ENCODE data around the gene BABAM2. TPM values are rescaled to one million over a fixed set of nuclear protein-coding genes. Genes with fewer than 3 reads are reported as not detected.

Gene BABAM2
- total and polyA plus RNA-seq, 2 experiments from 2014 or later, result 35.2 to 46.1 TPM

GRCh38 chr2:28283861-28284260 lies 393.3 kb downstream of the BABAM2 start:
- H3K4me3 ChIP-seq, result no peak overlapping the region
- H4K20me1 ChIP-seq (ENCODE audit: insufficient read depth), result no peaks in the 10 kb centered on the region
- no peaks in the 10 kb centered on the region for H3K9me2 ChIP-seq (ENCODE audit: insufficient read depth)
- no peaks in the 10 kb centered on the region for H3K36me3 ChIP-seq (ENCODE audit: low read depth)
- in situ Hi-C loops (cut with MboI), result no loop called here
- H3K27me3 ChIP-seq (replicated peaks; ENCODE audit: insufficient read depth), result no peaks in the 10 kb centered on the region
- H3F3A ChIP-seq (ENCODE audit: insufficient read depth), result peaks cover 19% of the 10 kb centered on the region
- H2AFZ ChIP-seq, result no peak overlapping the region
- H3K27ac ChIP-seq, result no peak overlapping the region
- H3K4me2 ChIP-seq (ENCODE audit: unreplicated experiment), result no peak overlapping the region
- H3K9ac ChIP-seq, result no peak overlapping the region
- 81 to 88% methylated on average over 1 of the region's 1 CpG for WGBS, 2 experiments (ENCODE audit: low coverage in 1 of 2, low lambda C conversion rate in 2 of 2, missing lambda C conversion rate in 2 of 2)
- no peaks in the 10 kb centered on the region for H3K9me3 ChIP-seq (ENCODE audit: low read depth)
- H3K79me2 ChIP-seq (ENCODE audit: insufficient read depth), result no peaks in the 10 kb centered on the region
- peaks cover 14% of the 10 kb centered on the region for H3K4me1 ChIP-seq (ENCODE audit: insufficient read depth)
- TF ChIP-seq EZH2phosphoT487 (IDR thresholded peaks at IDR 0.05; ENCODE audit: insufficient read depth, low read depth), result no peak
- no peak for TF ChIP-seq EZH2 (IDR thresholded peaks at IDR 0.05; ENCODE audit: insufficient read depth, poor library complexity, severe bottlenecking)
- no peak for DNase-seq

GRCh38 chr2:28286678-28287077 lies 396.1 kb downstream of the BABAM2 start:
- WGBS, 2 experiments (ENCODE audit: low coverage in 1 of 2, low lambda C conversion rate in 2 of 2, missing lambda C conversion rate in 2 of 2), result 54 to 55% methylated on average over 5 of the region's 5 CpGs
- H3K4me1 ChIP-seq (ENCODE audit: insufficient read depth), result peaks cover 19% of the 10 kb centered on the region
- H4K20me1 ChIP-seq (ENCODE audit: insufficient read depth), result no peaks in the 10 kb centered on the region
- H3K4me3 ChIP-seq, result no peak overlapping the region
- peaks cover 19% of the 10 kb centered on the region for H3F3A ChIP-seq (ENCODE audit: insufficient read depth)
- no peaks in the 10 kb centered on the region for H3K27me3 ChIP-seq (replicated peaks; ENCODE audit: insufficient read depth)
- DNase-seq, result peak; percentile 39
- no peaks in the 10 kb centered on the region for H3K9me2 ChIP-seq (ENCODE audit: insufficient read depth)
- in situ Hi-C loops (cut with MboI), result no loop called here
- no peak overlapping the region for H3K9ac ChIP-seq
- H3K36me3 ChIP-seq (ENCODE audit: low read depth), result no peaks in the 10 kb centered on the region
- H3K79me2 ChIP-seq (ENCODE audit: insufficient read depth), result no peaks in the 10 kb centered on the region
- TF ChIP-seq EZH2 (IDR thresholded peaks at IDR 0.05; ENCODE audit: insufficient read depth, poor library complexity, severe bottlenecking), result no peak
- no peak for TF ChIP-seq EZH2phosphoT487 (IDR thresholded peaks at IDR 0.05; ENCODE audit: insufficient read depth, low read depth)
- H3K4me2 ChIP-seq (ENCODE audit: unreplicated experiment), result peak overlapping the region; percentile 49
- H2AFZ ChIP-seq, result 0 out of 2 replicates have a peak overlapping the region, but pooled peaks have one; percentile 19
- peak overlapping the region; percentile 22 for H3K27ac ChIP-seq
- H3K9me3 ChIP-seq (ENCODE audit: low read depth), result no peaks in the 10 kb centered on the region

- no peak for TF ChIP-seq EZH2 (IDR thresholded peaks at IDR 0.05; ENCODE audit: insufficient read depth, poor library complexity, severe bottlenecking)
- TF ChIP-seq EZH2phosphoT487 (IDR thresholded peaks at IDR 0.05; ENCODE audit: insufficient read depth, low read depth), result no peak
- Histone ChIP-seq H3K4me1 (ENCODE audit: insufficient read depth) (peaks cover 26% of the 10 kb centered on the region), H2AFZ (no peak overlapping the region), H3K27ac (peak overlapping the region; percentile 22), H3F3A (ENCODE audit: insufficient read depth) (peaks cover 19% of the 10 kb centered on the region), H3K27me3 (replicated peaks; ENCODE audit: insufficient read depth) (no peaks in the 10 kb centered on the region), H3K4me2 (ENCODE audit: unreplicated experiment) (peak overlapping the region; percentile 49), H3K36me3 (ENCODE audit: low read depth) (no peaks in the 10 kb centered on the region), H3K9ac (no peak overlapping the region), H3K4me3 (no peak overlapping the region), H3K9me3 (ENCODE audit: low read depth) (no peaks in the 10 kb centered on the region), H3K79me2 (ENCODE audit: insufficient read depth) (no peaks in the 10 kb centered on the region), H3K9me2 (ENCODE audit: insufficient read depth) (no peaks in the 10 kb centered on the region), H4K20me1 (ENCODE audit: insufficient read depth) (no peaks in the 10 kb centered on the region)
- WGBS, 2 experiments (ENCODE audit: low coverage in 1 of 2, low lambda C conversion rate in 2 of 2, missing lambda C conversion rate in 2 of 2), result 54 to 70% methylated on average over 4 of the region's 4 CpGs
- DNase-seq, result peak; percentile 46
- in situ Hi-C loops (cut with MboI), result no loop called here
These were observed 396.9 kb downstream of the BABAM2 start for GRCh38 chr2:28287256-28287915.

- Histone ChIP-seq H3K4me3 (no peak overlapping the region), H3F3A (ENCODE audit: insufficient read depth) (peaks cover 19% of the 10 kb centered on the region), H3K79me2 (ENCODE audit: insufficient read depth) (no peaks in the 10 kb centered on the region), H4K20me1 (ENCODE audit: insufficient read depth) (no peaks in the 10 kb centered on the region), H3K27me3 (replicated peaks; ENCODE audit: insufficient read depth) (no peaks in the 10 kb centered on the region), H3K4me1 (ENCODE audit: insufficient read depth) (peaks cover 30% of the 10 kb centered on the region), H3K9ac (no peak overlapping the region), H3K9me3 (ENCODE audit: low read depth) (no peaks in the 10 kb centered on the region), H3K36me3 (ENCODE audit: low read depth) (no peaks in the 10 kb centered on the region), H3K27ac (no peak overlapping the region), H3K4me2 (ENCODE audit: unreplicated experiment) (no peak overlapping the region), H3K9me2 (ENCODE audit: insufficient read depth) (no peaks in the 10 kb centered on the region), H2AFZ (no peak overlapping the region)
- TF ChIP-seq EZH2 (IDR thresholded peaks at IDR 0.05; ENCODE audit: insufficient read depth, poor library complexity, severe bottlenecking) (no peak), EZH2phosphoT487 (IDR thresholded peaks at IDR 0.05; ENCODE audit: insufficient read depth, low read depth) (no peak)
- DNase-seq, result no peak
- WGBS, 2 experiments (ENCODE audit: low coverage in 1 of 2, low lambda C conversion rate in 2 of 2, missing lambda C conversion rate in 2 of 2), result 99 to 100% methylated on average over 5 of the region's 5 CpGs
- in situ Hi-C loops (cut with MboI), result no loop called here
These were observed 398.1 kb downstream of the BABAM2 start for GRCh38 chr2:28288620-28289019.
